ENCODE measurements around the gene MAPRE2.

Gene MAPRE2

DNA sequence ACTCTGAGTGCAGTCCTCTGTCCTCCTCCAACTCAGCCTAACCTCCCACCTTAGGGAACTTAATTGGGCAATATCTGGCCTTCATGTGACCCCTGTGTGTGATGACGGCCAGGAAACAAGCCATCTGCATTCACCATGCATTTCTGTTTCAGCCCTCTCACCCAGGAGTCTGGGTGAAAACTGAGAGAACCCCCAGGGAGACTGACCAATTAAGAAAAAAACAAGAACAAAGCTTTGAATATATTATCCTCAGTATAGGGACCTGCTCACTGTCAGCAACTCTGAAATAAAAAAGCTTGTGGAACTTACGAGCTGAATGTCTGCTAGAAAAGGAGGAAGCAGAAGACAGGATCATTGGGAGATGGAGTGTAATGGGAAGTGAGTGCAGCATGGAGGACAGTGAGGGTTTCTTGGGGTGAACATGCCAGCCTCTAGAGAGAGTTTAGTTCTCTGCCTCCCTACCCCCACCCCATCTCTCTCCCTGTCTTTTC lies 9.5 kb downstream of the MAPRE2 start:
- Histone ChIP-seq H3K4me3 (ENCODE audit: low read length) (no peak overlapping the region), H3K9ac (ENCODE audit: low read length) (no peak overlapping the region)

GRCh38 chr18:35051641-35052377 lies 10.6 kb downstream of the MAPRE2 start:
- H3K9ac ChIP-seq (ENCODE audit: low read length) = no peak overlapping the region

More for the DNA sequence above, 9.5 kb downstream of the MAPRE2 start:
- DNase-seq = no peak
- Histone ChIP-seq H3K9me3 (replicated peaks; ENCODE audit: insufficient read depth, low read length) (no peaks in the 10 kb centered on the region), H3F3A (ENCODE audit: insufficient read depth, low read length) (no peaks in the 10 kb centered on the region), H3K27ac (ENCODE audit: low read length) (no peak overlapping the region), H3K9me2 (replicated peaks; ENCODE audit: insufficient read depth, low read length) (no peaks in the 10 kb centered on the region), H3K79me2 (ENCODE audit: low read length) (peaks cover 42% of the 10 kb centered on the region), H3K4me1 (ENCODE audit: low read length) (peaks cover 16% of the 10 kb centered on the region), H3K27me3 (replicated peaks; ENCODE audit: insufficient read depth, low read length) (no peaks in the 10 kb centered on the region), H3K4me2 (ENCODE audit: low read depth, low read length) (no peak overlapping the region), H3K36me3 (replicated peaks; ENCODE audit: insufficient read depth, low read length) (no peaks in the 10 kb centered on the region), H2AFZ (ENCODE audit: low read length) (no peak overlapping the region), H4K20me1 (ENCODE audit: insufficient read depth, low read length) (no peaks in the 10 kb centered on the region)
- TF ChIP-seq EZH2phosphoT487 (IDR thresholded peaks at IDR 0.05; ENCODE audit: low read length) (no peak), EZH2 (optimal IDR thresholded peaks at IDR 0.05; ENCODE audit: low read depth, low read length) (no peak)
- TF ChIP-seq, protein P1, sequence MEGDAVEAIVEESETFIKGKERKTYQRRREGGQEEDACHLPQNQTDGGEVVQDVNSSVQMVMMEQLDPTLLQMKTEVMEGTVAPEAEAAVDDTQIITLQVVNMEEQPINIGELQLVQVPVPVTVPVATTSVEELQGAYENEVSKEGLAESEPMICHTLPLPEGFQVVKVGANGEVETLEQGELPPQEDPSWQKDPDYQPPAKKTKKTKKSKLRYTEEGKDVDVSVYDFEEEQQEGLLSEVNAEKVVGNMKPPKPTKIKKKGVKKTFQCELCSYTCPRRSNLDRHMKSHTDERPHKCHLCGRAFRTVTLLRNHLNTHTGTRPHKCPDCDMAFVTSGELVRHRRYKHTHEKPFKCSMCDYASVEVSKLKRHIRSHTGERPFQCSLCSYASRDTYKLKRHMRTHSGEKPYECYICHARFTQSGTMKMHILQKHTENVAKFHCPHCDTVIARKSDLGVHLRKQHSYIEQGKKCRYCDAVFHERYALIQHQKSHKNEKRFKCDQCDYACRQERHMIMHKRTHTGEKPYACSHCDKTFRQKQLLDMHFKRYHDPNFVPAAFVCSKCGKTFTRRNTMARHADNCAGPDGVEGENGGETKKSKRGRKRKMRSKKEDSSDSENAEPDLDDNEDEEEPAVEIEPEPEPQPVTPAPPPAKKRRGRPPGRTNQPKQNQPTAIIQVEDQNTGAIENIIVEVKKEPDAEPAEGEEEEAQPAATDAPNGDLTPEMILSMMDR (IDR thresholded peaks at IDR 0.05; ENCODE audit: low read length) = no peak

GRCh38 chr18:35054401-35054800 lies 13.2 kb downstream of the MAPRE2 start:
- no peak overlapping the region for H3K4me3 ChIP-seq (ENCODE audit: low read length)
- peaks cover 10% of the 10 kb centered on the region for H3K4me1 ChIP-seq (ENCODE audit: low read length)
- H3K9ac ChIP-seq (ENCODE audit: low read length) = no peak overlapping the region
- no peak for DNase-seq
- H4K20me1 ChIP-seq (ENCODE audit: insufficient read depth, low read length) = no peaks in the 10 kb centered on the region
- no peaks in the 10 kb centered on the region for H3K36me3 ChIP-seq (replicated peaks; ENCODE audit: insufficient read depth, low read length)
- H3K4me2 ChIP-seq (ENCODE audit: low read depth, low read length) = no peak overlapping the region
- TF ChIP-seq, protein P1 (IDR thresholded peaks at IDR 0.05; ENCODE audit: low read length) = no peak
- no peak for TF ChIP-seq EZH2 (optimal IDR thresholded peaks at IDR 0.05; ENCODE audit: low read depth, low read length)
- TF ChIP-seq EZH2phosphoT487 (IDR thresholded peaks at IDR 0.05; ENCODE audit: low read length) = no peak
- no peak overlapping the region for H2AFZ ChIP-seq (ENCODE audit: low read length)
- H3K79me2 ChIP-seq (ENCODE audit: low read length) = peaks cover 26% of the 10 kb centered on the region
- H3K9me3 ChIP-seq (replicated peaks; ENCODE audit: insufficient read depth, low read length) = no peaks in the 10 kb centered on the region
- no peaks in the 10 kb centered on the region for H3F3A ChIP-seq (ENCODE audit: insufficient read depth, low read length)
- no peaks in the 10 kb centered on the region for H3K9me2 ChIP-seq (replicated peaks; ENCODE audit: insufficient read depth, low read length)
- H3K27me3 ChIP-seq (replicated peaks; ENCODE audit: insufficient read depth, low read length) = no peaks in the 10 kb centered on the region
- H3K27ac ChIP-seq (ENCODE audit: low read length) = no peak overlapping the region

More at GRCh38 chr18:35051641-35052377, 10.6 kb downstream of the MAPRE2 start:
- Histone ChIP-seq H3K79me2 (ENCODE audit: low read length) (peaks cover 36% of the 10 kb centered on the region), H2AFZ (ENCODE audit: low read length) (no peak overlapping the region), H3K36me3 (replicated peaks; ENCODE audit: insufficient read depth, low read length) (no peaks in the 10 kb centered on the region), H3K27me3 (replicated peaks; ENCODE audit: insufficient read depth, low read length) (no peaks in the 10 kb centered on the region), H3K27ac (ENCODE audit: low read length) (no peak overlapping the region), H3K4me1 (ENCODE audit: low read length) (peaks cover 16% of the 10 kb centered on the region), H3K9me3 (replicated peaks; ENCODE audit: insufficient read depth, low read length) (no peaks in the 10 kb centered on the region), H3K9me2 (replicated peaks; ENCODE audit: insufficient read depth, low read length) (no peaks in the 10 kb centered on the region), H3K4me2 (ENCODE audit: low read depth, low read length) (no peak overlapping the region), H3K4me3 (ENCODE audit: low read length) (no peak overlapping the region), H4K20me1 (ENCODE audit: insufficient read depth, low read length) (no peaks in the 10 kb centered on the region), H3F3A (ENCODE audit: insufficient read depth, low read length) (no peaks in the 10 kb centered on the region)
- DNase-seq = no peak
- TF ChIP-seq, protein P1 (IDR thresholded peaks at IDR 0.05; ENCODE audit: low read length) = no peak
- no peak for TF ChIP-seq EZH2phosphoT487 (IDR thresholded peaks at IDR 0.05; ENCODE audit: low read length)
- TF ChIP-seq EZH2 (optimal IDR thresholded peaks at IDR 0.05; ENCODE audit: low read depth, low read length) = no peak
